Vagina (tissue), 1 donor: ENCODE measurements around the gene TNFAIP8L3. TPM values are rescaled to one million over a fixed set of nuclear protein-coding genes. Genes with fewer than 3 reads are reported as not detected.

Experiments
- total RNA-seq: library from RNA; depleted of rRNA; stranded (reverse); fragments of >200 nt; gene quantifications from one replicate; pipeline ENCODE4 v1.2.3, GENCODE V29; 2016

Gene TNFAIP8L3
- total RNA-seq, 1 donor from 2014 or later: 21.9 TPM

Other genes starting within 250 kb of the TNFAIP8L3 start
- 7.4 TPM for gene AP4E1, start 186.2 kb downstream of the TNFAIP8L3 start, total RNA-seq
- 8.8 TPM for gene CYP19A1, start 243.7 kb upstream of the TNFAIP8L3 start, total RNA-seq
- 5.9 TPM for gene GLDN, start 246.7 kb upstream of the TNFAIP8L3 start, total RNA-seq